ENCODE measurements around the gene CACNA2D3. TPM values are rescaled to one million over a fixed set of nuclear protein-coding genes. Genes with fewer than 3 reads are reported as not detected.
"Not testable (repeated sequence)": the region's sequence is repeated elsewhere in the genome, so short reads cannot be mapped to it uniquely, and the experiment has no call there.

The CACNA2D3 gene
- 1.3 and 2.0 TPM in 2 replicates for total RNA-seq (2014; rRNA removed; shearing (Covaris generic))

DNA sequence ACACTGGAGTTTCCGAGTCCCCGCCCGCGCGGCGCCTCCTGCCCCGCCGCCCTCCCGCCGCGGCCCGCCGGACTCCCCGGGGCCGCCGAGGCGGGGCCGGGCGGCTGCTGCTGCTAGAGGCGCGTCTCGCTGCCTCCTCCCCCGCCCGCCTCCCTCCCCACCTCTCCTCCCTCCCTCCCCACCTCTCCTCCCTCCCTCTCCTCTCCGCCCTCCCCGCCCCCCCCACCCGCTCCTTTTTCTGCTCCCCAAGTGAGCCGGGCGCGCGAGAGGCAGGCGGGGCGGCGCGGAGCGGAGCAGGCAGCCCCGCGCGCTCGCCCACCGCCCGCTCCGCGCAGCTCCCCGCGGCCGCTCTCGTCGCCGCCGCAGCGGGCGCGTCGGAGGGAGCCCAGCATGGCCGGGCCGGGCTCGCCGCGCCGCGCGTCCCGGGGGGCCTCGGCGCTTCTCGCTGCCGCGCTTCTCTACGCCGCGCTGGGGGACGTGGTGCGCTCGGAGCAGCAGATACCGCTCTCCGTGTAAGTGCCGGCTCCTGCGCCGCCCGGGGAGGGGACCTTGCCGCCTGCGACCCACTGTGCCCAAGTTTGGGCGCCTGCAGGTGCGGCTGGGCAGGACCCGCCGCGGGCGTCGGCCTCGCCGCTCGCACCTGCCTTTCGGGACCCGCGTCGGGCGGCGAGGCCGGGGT is at the start of gene CACNA2D3:
TSS of gene CACNA2D3 (plus strand) at position 229 of the 679 bp plus-strand sequence.
- peak; percentile 61 for DNase-seq (ENCODE audit: low read depth)

DNA sequence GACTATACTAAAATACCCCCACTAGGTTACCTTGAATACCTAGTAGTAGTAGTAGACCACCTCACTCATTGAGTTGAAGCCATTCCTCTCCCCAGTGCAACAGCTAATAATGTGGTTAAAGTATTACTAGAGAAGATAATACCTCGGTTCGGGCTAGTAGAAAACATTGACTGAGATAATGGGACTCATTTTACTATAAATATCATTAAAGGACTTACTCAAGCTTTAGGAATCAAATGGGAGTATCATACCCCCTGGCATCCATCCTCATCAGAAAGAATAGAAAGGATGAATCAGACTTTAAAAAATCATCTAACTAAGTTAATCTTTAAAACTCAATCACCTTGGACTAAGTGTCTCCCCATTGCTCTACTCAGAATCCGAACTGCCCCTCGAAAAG is 49.0 kb upstream of the CACNA2D3 start:
- DNase-seq (ENCODE audit: low read depth), result no peak

DNA sequence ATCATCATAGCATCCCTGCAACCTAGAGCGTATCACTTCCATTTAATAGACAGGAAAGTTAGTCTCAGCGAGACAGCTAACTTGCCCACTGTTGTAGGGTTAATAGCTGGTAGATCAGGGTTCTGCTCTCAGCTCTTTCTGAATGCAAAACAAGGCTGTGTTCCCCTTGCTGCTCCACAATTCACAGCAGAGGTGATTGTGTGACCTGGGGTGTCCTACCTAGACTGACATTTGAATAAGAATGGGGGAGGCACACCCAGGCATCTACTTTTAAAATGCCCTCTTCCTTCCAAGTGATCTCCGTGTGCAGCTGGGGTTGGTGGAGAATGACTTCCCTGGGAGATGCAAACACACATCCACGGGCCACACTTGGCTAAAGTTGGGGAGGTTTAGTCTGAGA is 43.0 kb upstream of the CACNA2D3 start:
- DNase-seq (ENCODE audit: low read depth), result no peak

DNA sequence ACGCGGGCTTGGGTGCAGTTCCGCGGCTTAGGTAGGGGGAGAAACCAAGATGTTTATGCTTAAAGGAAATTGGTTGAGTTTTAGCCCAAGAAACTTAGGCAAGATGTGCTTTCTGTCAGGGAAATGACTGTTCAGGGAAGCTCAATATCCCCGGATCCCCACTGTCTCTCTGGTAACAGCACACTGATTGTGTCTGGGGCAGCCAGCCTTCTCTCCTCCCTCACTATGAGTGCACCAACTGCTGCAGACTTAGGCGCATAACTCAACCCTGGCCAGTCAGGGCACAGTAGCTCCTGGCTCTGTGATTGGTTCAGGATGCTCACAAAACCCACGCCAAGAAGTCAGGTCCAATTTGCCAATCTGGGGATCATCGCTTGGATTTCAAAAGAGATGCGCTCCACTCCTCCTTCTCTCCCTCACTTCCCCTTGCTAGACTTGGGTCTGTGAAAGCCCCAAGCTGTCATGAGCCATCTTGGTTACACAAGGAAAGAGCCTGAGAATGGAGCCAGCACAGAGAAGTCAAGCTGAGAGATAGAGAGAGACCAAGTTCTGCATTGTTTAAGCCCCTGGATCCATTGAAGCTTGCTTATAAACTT is 42.5 kb upstream of the CACNA2D3 start:
- DNase-seq (ENCODE audit: low read depth), result no peak

DNA sequence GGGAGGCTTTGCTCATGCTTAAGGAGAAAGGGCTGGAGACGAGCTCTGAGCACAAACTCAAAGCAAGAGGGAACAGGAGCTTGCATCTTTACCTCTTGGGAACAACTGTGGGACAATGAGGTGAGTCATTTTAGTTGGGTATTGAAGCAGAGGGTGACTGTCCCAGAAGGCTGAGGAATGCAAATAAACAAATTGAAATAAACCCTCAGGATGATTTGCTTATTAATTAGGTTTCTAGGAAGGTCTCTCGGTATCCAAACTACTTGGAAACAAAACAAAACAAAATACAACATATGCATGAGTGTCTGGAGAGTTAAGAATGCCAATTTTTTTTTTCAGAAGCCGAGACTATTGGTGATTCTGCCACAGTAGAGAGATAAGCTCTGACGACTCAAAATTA is 38.4 kb upstream of the CACNA2D3 start:
- no peak for DNase-seq (ENCODE audit: low read depth)

DNA sequence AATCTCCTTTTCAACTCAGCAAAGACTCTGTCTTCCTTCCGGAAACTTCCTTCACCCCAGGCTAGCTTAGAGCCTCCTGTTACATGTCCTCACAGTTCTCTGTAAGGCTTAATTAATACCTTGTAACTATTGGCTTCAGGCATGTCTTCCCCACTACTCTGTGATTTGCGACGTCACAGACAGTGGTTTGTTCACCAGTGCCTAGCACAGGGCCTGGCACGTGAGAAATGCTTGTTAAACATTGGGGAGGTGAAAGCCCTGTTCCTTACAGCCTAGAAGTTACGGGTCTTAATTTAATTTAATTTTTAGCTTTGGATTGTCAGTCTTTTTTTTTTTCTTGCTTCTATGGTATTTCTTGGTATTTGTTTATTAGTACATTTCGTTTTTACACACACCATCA is 36.4 kb upstream of the CACNA2D3 start:
- no peak for DNase-seq (ENCODE audit: low read depth)

DNA sequence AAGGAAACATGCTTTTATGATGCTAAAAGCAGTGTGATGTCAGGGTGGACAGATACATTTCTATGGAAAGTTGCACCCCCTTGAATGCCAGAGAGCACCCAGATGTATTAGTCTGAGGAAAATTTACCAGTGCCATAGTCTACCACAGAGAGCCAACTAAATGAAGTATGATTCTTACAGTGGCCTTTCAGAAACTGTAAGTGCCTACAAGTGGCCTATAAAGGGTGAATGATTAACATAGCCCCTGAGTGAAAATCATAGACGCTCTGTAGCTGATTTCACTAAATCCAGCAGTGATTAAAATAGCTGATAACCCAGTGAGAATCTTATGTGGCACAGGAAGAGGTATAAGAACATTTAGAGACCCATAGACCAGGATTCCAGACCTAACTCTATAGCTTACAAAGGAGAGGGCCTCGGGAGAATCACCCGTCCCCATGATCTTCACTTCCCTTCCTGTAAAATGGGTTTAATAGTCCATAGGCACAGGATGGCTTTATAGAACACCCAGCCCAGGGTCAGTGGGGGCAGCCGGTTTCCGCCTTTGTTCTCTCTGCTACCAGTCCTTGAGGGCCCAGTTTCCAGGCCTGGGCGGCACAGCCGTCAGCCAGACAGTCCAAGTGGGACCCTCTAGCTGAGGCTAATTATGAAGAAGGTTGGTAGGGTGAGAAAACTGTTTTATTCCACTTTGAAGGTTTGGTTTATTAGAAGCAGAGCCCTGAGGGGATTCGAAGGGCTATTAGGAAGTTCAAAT is 35.5 kb upstream of the CACNA2D3 start:
- no peak for DNase-seq (ENCODE audit: low read depth)

DNA sequence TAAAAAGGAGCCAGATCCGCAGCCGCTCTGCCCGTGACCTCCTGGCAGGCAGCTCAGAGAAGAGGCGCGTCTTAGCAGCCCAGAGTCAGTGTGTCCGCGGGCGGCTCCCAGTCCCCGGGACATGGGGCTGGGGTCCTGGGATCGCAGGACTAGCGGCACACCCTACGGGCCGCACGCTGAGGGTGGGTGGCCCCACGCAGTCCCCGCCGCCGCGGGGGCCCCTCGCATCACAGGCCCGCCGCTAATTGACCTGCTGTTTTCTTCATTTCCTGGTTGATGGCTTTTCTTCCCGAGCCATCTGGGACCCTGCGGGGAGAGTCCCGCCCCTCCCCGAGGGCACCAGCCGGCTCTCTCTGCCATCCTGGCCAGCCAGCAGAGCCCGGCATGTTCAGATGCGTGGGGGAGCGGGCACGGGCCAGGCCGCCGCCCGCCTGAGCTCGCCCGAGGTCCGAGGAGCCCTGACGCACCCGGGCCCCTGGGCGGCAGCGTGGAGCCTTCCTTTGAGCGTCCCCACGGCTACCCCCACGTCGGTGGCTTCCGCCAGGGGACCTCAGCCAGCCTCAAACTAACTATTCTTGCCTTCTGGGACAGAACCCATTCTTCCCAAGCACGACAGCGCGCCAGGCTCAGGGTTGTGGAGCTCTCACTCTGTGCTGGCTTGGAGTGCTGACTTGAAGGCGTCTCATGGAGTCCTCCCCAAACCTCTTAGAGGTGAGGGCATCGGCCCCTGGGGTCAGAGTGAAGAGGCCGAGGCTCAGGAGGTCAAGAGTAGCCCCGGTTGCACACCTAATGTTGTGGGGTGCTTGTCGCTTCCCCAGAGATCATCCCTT is 34.6 kb upstream of the CACNA2D3 start:
- peak; percentile 27 for DNase-seq (ENCODE audit: low read depth)

DNA sequence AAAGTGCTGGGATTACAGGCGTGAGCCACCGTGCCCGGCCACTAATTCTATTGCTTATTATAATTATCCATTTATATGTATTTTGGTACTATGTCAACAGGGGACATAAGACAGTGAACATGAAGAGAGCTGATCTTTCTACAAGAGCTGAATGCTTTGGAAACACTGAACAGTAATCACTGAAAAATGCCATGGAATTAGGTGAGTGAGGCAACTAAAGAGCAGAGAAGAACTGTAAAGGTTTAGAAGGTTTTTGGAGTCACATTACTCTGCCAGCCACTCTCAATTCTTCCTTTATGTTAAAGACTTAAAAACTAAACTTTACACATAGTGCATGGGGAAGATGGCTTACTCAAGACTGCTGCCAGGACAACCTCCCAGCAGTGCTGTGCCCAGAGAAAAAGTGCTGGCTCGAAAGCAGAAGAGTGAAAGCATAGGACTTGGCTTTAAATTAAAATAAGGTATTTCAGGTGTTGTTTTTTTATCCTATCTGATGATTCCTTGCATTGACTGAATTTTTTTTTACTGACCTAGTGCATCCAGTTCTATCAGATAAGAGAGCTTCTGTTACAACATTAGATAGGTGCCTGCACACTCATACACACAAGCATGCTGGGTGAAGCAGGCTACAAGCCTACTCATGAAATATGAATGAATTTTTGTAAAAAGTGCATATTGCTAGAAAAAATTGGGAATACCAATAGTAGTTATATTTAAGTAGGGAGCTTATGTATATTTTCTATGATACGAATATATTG is 28.7 kb upstream of the CACNA2D3 start:
- DNase-seq (ENCODE audit: low read depth), result no peak

DNA sequence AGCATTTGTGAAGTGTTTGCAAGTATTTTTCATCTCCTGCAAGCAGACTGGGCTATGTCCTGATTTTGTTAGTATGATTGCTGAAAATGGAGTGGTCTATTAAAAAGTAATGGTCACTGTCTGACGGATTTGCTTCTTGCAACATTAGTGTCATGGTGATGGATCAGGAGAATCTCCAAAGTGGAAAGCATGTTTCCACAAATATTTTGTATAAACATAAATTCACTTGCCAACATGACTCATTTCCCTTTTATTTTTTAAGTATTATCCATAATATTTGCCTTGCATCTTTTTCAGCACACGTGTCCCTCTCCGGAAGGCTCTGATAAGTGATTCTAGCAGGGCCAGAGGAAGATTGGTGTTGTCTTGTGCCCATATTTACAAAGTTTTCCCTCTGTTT is 27.4 kb upstream of the CACNA2D3 start:
- DNase-seq (ENCODE audit: low read depth), result no peak

DNA sequence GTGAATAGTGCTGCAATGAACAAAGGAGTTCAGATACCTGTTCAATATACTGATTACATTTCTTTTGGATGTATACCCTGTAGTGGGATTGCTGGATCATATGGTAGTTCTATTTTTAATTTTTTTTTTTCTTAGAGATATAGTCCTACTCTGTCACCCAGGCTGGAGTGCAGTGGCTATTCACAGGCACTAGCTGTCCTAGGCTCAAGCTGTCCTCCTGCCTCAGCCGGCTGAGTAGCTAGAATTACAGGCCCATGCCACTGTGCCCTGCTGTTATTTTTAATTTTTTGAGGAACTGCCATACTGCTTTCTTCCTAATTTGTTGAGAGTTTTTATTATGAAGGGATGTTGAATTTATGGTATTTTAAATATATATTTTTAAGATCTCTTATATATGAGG is 23.0 kb upstream of the CACNA2D3 start:
- DNase-seq (ENCODE audit: low read depth), result no peak

DNA sequence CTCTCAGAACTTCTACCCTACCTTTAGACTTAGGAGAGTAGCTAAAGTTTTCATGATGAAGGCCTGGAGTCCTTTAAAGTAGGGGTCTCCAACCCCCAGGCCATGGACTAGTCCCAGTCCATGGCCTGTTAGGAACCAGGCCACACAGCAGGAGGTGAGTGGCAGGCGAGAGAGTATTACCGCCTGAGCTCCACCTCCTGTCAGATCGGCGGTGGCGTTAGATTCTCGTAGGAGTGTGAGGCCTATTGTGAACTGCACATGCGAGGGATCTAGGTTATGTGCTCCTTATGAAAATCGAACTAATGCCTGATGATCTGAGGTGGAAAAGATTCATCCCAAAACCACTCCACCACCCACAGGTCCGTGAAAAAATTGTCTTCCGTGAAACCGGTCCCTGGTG is 18.3 kb upstream of the CACNA2D3 start:
- DNase-seq (ENCODE audit: low read depth), result no peak

DNA sequence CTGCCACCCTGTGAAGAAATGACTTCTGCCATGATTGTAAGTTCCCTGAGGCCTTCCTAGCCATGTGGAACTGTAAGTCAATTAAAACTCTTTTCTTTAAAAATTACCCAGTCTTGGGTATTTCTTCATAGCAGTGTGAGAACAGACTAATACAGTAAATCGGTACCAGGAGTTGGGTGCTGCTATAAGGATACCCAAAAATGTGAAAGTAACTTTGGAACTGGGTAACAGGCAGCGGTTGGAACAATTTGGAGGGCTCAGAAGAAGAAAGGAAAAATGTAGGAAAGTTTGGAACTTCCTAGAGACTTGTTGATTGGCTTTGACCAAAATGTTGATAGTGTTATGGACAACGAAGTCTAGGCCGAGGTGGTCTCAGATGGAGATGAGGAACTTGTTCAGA is 6.2 kb upstream of the CACNA2D3 start:
- not testable (repeated sequence) for DNase-seq (ENCODE audit: low read depth)

DNA sequence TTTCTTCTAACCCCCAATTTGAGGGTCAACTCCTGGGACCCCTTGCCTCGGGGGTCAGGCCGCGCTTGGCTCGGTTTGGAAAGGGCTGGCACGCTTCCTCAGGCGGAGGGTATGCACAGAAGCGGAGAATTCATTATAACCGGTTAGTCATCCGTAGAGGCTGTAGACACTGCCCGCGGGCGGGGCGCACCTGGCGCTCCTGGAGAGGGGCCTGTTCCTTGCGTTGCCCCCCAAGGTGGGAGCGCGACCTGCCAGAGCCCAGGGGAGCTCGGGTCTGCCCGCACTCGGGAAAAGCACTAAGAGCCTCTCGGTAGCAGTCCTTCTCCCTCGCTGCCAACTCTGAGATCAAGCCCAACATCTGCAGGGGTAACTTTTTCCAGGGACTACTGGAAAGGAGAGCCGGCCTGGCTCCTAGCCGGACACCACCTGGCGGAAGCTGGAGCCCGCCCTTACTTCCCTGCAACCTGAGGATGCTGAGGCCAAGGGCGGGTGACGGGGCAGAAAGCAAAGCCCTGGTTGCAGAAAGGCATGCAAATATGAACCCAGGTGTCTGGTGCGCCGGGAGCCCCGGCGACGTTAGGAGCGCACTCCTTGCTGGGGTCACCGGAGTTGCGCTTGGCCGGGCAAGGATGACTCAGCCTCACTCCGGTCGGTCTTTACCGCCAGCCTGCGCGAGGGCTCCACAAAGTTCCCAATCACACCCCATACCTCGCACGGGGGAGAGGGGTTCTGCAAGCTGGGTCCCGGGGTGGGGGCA is 1.5 kb upstream of the CACNA2D3 start:
- peak; percentile 38 for DNase-seq (ENCODE audit: low read depth)

DNA sequence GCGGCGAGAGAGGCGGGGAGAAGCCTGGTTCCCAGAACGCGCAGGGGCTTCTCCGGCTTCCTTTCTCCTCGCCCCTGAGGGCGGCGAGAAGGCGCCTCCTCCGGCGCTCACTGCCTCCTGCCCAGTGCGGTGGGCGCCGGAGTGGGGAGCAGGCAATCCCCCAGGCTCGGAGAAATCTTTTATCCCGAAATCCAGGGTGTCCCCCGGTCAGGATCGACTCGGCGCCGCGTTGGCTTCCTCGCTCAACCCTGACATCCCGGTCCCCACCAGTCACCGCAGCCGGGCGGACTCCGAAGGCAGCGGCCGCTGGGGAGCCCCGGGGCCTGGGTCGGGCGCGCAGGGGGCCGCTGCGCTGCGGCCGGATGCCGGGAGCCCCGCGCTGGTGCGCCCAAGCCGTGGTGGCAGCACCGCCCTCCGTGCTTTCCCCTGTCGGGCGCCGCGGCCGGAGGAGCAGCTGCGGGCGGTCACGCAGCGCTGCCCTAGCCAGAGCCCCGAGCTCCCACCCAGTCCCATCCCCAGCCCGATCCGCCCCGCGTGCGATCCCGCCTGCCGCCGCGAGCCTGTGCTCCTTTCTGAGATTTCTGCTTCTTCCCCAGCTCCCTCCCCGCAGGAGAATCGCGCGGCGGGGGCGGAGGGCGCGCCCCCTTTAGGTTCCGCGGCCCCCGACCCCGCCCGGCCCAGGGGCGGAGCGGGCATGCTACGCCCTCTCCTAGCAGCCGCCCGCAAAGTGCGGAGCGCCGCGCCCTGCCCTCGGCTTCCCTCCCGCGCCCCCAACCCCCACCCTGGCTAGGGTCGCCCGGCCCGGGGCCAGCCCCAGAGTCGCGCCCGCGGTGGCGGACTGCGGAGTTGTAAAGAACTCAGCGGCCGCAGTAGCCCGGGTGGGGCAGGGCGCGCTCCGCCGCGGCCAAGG is 683 bp upstream of the CACNA2D3 start:
- peak; percentile 30 for DNase-seq (ENCODE audit: low read depth)

DNA sequence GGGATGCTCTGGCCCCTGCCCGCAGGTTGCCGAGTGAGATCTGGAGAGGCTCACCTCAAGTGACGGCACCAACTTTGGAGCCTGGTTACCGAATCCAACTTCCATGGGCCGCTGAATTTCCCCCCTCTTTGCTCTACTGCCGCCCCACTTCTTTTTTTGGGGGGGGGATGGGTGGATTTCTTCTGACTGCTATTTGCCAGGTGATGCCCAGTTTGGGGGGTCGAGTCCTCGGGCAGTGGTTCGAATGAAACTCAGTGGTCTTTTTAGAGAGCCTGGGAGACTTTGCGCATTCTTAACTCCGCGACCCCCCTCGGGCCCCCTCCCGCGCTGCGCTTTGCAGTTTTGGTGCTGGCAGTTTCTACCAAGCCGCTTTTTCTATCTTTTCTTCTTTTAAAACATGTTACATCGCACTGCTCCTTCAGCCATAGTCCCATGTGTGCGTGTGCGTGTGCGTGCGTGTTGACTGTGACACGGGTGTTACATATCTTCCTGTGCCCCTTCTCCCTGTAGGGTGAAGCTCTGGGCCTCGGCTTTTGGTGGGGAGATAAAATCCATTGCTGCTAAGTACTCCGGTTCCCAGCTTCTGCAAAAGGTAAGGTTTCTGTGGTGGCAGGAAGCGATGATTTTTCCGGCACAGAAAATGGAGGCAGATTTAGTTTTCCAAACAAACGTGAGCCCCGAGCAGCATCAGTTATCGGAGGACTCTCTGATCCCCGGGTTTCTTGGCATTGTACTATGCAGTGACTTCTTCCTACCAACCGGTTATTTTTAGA is 837 bp downstream of the CACNA2D3 start:
- no peak for DNase-seq (ENCODE audit: low read depth)

DNA sequence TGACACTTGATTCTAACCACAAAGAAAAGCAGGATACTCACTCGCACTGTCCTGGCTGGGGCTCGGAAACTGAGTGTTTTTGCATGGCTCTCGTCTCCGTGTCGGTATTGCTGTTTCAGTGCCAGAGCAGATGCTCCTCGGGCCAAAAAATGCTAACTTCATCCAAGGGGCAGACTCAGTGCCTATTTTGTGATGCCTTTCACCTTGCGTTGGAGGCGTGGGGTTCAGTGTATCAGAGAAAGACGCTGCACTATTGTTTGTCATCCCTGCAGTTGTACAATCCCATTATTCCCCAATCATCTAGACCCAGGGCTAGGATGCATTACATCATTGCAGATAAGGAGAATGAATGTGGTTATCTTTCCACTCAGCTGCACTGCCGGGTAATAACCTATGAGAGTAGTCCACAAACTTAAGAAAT is 1.4 kb downstream of the CACNA2D3 start:
- peak; percentile 10 for DNase-seq (ENCODE audit: low read depth)

DNA sequence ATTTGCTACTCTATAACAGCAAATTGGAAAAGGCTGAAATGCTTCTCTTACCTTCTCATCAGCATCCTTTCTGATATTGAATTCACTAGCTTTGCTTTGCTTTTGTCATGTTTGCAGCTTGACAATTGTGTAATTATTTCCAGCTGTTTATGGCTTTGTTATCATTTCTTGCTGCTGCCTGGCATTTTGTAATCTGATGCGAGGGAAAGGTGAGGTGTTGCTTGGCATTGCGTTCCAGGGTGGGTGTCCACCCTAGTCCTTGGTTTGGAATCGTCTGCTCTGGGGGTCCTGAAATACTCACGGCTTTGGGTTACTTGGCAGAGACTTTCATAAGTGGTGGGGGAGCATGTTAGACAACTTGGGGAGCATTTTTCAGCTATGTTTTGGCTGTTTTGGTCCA is 2.9 kb downstream of the CACNA2D3 start:
- no peak for DNase-seq (ENCODE audit: low read depth)

DNA sequence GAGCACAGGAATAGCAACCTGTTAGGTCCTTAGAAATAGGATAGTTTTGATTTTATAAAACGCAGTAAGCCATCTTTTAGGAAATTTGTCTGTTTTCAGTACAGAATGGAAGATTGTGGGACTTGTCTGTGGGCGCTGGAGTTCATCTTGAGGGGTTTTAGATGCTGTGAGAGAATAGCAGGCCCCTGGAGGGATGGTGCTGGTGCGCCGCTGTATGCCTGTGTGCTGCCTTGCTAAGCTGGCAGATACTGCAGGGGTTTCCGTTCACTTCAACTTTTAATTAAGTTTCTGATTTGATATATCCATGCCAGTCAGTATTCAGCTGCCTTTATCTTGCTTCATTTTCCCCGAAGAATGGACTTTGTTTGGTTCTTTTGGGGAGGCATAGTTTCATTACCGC is 4.2 kb downstream of the CACNA2D3 start:
- no peak for DNase-seq (ENCODE audit: low read depth)
